HTR-8/SVneo (cell line): ENCODE results near the gene ZNF423.

Experiments used
- DNase-seq: peaks from one replicate; pipeline ENCODE4 v3.0.0; 2011; ENCODE audit warnings: low spot score, mixed read lengths; ENCODE audit not compliant: insufficient read length
- FAIRE-seq: peaks from 2 replicates; lab custom pipeline; 2011; peaks lifted over from hg19 to GRCh38; lab: Jason Lieb, UNC

ZNF423 gene

DNA sequence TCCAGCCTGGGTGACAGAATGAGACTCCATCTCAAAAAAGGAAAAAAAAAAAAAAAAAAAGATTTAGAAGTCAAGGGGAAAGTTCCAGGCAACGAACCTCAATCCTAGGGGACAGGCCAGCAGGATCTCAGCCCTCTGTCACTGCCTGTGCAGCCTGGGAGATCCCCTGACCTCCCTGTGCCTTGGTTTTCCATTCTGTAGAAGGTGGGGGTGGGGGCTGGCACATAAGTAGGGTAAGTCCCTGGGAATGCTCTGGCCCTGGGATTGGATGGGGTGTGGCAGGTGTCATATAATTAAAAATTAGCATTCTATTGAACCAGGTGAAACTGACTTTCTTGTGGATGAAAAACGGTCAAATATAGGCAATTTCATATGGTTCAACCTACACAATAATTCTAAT is 391.8 kb downstream of the ZNF423 start:
- FAIRE-seq (no peak), DNase-seq (no peak)

- no peak for DNase-seq
These were observed 392.4 kb downstream of the ZNF423 start for GRCh38 chr16:49463529-49463928.

DNA sequence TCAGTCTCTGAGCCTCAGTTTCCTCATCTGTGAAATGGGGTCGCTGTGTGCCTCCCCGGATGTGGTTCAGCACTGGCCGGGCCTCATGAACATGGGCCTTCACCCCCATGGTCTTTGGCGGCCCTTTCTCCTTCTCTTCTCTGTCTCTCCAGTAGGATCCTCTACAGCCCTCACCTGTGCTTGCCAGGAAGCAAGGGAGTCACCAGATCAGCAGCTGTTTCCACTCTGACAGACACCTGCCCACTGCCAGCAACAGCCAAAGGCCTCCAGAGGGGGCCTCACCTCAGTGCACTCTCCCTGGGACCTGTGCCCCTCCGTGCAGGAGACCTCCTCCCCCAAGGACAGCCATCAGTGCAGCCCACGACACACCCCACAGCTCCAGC is 392.9 kb downstream of the ZNF423 start:
- DNase-seq (no peak), FAIRE-seq (no peak)

More at GRCh38 chr16:49463529-49463928, 392.4 kb downstream of the ZNF423 start:
- FAIRE-seq = no peak

DNA sequence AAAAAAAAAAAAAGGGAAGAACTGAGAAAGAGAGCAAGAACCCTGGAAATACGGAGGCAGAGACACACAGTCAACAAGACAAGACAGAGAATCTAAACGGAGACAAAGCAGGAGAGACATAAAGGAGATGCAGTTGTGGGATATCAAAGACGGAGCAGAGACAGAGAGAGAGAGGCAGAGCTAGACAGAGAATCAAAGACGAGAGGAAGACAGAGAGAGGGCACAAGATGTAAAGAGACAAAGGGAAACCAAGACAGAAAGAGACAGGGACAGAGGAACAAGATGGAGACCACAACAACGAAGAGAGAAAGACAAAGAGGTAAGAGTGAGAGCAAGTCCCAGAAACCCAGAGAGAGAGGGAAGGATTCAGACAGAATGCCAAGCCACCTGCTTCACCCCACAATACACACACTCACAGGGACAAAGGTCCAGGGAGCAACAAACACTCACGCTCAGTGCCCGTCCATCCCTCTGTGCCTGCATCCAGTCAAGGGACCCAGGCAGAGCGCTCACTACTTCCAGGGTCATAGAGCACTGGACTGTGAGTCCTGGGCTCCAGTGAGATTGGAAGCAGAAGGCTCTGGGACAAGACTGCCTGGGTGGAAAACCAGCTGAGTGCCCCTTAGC is 393.4 kb downstream of the ZNF423 start:
- DNase-seq (no peak), FAIRE-seq (no peak)

GRCh38 chr16:49461517-49461951 is 394.4 kb downstream of the ZNF423 start:
- no peak for FAIRE-seq

GRCh38 chr16:49460786-49461470 is 395.0 kb downstream of the ZNF423 start:
- FAIRE-seq (no peak), DNase-seq (no peak)

More at GRCh38 chr16:49461517-49461951, 394.4 kb downstream of the ZNF423 start:
- no peak for DNase-seq

GRCh38 chr16:49459953-49460735 is 395.8 kb downstream of the ZNF423 start:
- DNase-seq (no peak), FAIRE-seq (no peak)

DNA sequence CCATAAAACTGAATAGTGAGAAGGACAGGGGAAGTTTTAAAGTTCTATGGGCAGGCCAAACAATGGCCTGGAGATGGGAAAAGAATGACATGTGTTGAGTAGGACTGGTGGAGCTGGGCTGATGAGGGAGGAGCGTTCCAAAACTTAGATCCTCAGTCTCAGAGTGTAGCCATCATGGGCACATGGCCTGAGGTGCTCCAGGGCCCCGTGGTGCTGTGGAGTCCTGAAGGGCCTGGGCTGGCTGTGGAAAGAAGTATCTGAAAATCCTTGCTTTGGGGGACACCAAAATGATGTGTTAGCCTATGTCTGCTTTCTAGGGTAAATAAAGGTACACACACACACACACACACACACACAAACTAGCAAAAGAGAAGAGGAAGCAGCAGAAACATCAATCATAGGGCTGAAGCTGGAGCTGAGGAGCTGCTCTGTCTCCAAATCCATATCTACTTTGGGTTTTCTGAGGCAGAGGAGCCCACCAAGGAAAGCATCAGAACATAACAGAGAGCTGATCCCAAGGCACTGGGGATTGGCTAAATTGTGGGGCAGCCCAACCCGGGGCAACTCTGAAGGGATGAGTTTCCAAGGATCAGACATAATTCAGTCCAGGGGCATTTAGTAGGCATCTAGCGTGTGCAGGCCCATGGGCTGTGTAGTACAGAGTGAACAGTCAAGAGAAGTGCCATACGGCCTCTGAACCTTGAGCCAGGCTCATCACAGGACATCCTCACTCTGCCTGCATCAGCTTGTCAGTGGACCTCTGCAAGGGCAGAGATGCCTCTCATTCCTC is 397.1 kb downstream of the ZNF423 start:
- FAIRE-seq (no peak), DNase-seq (no peak)

- DNase-seq = no peak
- FAIRE-seq = no peak
These were observed 397.7 kb downstream of the ZNF423 start for GRCh38 chr16:49458243-49458642.

- DNase-seq = no peak
- no peak for FAIRE-seq
These were observed 398.7 kb downstream of the ZNF423 start for GRCh38 chr16:49457196-49457595.

DNA sequence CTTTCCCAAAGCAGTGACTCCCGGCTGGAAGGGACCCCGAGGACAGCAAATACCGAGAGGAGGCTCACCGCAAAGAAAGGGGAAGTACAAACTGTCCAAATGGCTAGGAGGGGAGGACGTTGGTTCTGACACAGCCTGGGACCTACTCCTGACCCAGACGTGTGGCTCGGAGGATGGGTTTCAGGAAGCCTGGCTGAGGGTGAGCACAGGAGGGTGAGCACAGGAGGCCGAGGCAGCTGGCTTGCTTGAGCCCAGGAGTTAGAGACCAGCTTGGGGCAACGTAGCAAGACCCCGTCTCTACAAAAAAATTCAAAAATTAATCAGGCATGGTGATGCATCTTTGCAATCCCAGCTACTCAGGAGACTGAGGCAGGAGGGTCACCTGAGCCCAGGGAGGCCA is 399.1 kb downstream of the ZNF423 start:
- no peak for DNase-seq
- FAIRE-seq = no peak

GRCh38 chr16:49455991-49456745 is 399.7 kb downstream of the ZNF423 start:
- DNase-seq (no peak), FAIRE-seq (no peak)

DNA sequence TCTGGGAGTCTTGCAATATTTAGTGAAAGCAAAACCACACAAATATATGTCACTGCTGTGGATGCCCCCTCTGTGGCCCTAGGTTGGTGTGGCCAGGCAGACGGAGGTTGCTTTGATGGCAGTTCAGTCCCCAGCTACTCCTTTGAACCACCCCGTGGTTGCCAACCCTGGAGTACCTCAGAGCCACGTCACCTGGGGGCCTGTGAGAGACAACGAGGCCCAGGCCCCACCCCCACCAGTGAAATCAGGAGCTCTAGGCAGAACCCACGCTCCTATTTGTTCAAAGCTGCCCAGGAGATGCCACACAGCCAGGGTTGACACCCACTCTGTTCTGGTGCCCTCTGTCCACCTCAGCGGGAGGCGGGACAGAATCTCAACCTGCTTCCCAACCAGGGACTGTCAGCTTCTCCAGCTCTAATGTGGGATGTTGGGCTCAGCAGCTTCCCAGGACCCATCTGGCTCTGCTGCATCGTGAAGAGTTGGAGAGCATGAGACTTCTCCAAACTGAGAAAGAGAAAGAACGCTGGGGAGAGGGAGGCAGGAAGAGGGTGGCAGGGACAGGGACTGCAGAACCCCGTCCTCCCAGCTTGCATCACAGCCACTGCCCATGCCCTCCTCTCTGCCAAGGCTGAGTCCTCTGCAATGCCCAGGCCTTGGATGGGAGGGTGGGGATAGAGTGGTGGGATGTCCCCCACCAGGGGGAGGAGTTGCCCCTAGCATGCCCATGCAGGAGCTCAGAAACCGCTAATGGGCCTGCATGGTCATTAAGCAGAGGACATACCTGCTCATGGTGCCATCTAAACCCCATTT is 400.5 kb downstream of the ZNF423 start:
- DNase-seq (no peak), FAIRE-seq (no peak)

- DNase-seq = no peak
- FAIRE-seq = no peak
These were observed 401.3 kb downstream of the ZNF423 start for GRCh38 chr16:49454426-49455180.

DNA sequence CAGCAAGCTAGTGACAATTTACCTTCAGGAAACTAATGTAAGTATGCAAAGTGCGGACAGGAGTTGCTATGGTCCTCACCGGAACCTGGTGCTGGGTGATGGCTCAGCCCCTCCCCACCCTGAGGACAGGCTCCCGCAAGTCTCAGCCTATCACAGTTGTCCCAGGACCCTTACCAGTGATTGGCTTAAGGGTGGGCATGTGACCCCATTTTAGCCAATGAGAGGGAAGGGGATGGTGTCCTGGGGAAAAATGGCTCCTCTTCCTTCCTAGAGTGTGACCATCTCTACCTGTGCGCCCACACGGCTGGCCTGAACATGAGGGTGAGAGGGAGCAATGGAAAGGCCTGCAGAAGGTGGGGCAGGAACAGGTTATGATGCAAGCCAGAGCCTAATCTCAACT is 401.9 kb downstream of the ZNF423 start:
- DNase-seq (no peak), FAIRE-seq (no peak)

- FAIRE-seq = no peak
- no peak for DNase-seq
These were observed 402.9 kb downstream of the ZNF423 start for GRCh38 chr16:49453021-49453420.

- FAIRE-seq (no peak), DNase-seq (no peak)
These were observed 403.3 kb downstream of the ZNF423 start for GRCh38 chr16:49452578-49452977.

DNA sequence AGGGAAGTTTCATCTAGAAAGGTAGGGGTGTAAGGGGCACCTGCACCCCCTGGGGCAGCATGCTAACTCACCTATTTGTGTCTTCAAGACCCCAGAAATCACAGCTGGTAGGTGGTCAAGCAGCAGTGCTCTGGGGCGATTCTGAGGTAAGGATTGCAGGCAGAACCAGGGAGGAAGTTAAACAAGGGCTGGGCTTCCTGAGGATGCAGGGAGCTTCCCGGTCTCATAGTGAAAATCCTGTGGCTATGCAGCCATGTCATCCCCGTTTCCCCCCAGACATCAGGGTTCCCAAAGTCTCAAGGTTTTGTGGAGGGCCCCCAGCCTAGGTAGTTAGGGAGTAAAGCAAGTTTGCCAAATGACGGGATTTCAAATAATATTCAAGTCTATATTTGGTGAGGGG is 403.8 kb downstream of the ZNF423 start:
- FAIRE-seq = no peak

More for the DNA sequence above, 403.8 kb downstream of the ZNF423 start:
- no peak for DNase-seq
